Myocyte (in vitro differentiated cells): Measurements from ENCODE around the gene NACA2. TPM values are rescaled to one million over a fixed set of nuclear protein-coding genes. Genes with fewer than 3 reads are reported as not detected.
A peak's percentile ranks its signal among the peaks of the same experiment; 100 is the strongest.
"Not testable (repeated sequence)": the region's sequence is repeated elsewhere in the genome, so short reads cannot be mapped to it uniquely, and the experiment has no call there.

Experiments used
- DNase-seq: peaks from one replicate; pipeline ENCODE4 v3.0.0-alpha.2; 2012; ENCODE audit warnings: low read depth
- polyA plus RNA-seq: library from polyadenylated mRNA; unstranded; fragments of >200 nt; gene quantifications from one replicate; pipeline ENCODE4 v1.2.1, GENCODE V29; 2012; ENCODE audit warnings: missing spikeins
- total RNA-seq: library from RNA; depleted of rRNA; stranded (reverse); fragments of >200 nt; gene quantifications from 2 replicates; pipeline ENCODE4 v1.2.3, GENCODE V29; 2014

Gene NACA2
- total RNA-seq: not detected in 2 replicates
- polyA plus RNA-seq: 0.30 TPM

DNA sequence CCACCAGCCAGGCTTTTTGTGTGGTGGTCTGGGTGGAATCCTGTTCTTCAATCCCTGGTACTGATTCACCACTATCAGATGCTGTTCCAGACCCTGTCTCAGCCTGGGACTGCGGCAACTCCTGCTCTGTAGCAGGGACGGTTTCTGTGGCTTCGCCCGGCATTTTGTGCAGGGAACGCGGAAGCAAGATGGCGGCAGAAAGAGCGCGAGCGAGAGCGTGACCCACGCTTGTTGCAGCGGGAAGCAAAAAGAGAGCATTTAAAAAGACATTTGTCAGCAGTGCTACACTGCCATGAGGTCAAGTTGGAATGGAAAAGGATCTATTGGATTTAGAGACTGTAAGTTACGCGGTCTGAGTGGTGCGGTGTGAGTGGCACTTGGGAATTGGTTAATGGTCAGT, at the start of gene NACA2:
NACA2 (minus strand) TSS at position 202 of the 400 bp plus-strand sequence; CDS start at position 163, 39 bp downstream.
- no peak for DNase-seq

DNA sequence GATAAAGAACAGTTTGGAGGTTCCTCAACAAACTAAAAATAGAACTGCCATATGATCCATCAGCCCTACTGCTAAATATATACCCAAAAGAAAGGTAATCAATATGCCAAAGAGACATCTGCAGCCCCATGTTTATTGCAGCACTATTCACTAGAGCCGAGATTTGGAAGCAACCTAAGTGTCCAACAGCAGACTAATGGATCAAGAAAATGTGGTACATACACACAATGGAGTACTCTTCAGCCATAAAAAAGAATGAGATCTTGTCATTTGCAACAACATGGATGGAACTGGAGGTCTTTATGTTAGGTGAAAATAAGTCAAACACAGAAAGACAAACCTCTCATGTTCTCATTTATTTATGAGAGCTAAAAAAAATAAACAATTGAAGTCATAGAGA, 48.8 kb upstream of the NACA2 start:
- DNase-seq: no peak

DNA sequence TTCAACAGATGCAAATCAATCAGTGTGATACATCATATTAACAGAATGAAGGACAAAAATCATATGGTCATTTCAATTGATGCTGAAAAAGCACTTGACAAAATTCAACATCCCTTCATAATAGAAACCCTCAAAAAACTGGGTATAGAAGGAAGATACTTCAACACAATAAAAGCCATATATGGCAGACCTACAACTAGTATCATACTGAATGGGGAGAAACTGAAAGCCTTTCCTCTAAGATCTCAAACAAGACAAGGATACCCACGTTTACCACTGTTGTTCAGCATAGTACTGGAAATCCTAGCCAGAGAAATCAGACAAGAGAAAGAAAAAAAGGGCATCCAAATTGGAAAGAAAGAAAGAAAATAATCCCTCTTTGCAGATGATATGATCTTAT, 47.1 kb upstream of the NACA2 start:
- no peak for DNase-seq

DNA sequence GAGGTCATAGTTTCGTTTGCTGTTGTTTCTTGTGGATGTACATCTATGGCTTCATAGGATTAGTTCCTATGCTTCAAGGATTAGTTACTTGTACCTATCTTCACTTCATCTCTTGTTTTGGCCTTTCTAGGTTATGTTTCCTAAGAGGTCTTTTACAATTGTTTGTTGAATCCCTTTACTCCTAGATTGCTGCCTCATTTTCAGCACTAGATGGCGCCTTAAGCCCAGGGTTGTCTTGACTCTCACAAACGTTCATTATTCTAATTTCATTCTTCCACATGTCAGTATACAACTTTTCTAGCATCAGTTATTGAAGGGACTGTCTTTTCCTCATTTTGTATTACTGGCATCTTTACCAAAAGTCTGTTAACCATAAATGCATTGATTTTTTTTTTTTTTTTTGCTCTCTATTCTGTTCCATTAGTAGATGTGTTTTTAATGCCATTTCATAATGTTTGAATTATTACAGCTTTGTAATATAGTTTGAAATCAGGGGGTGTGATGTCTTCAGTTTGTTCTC, 45.0 kb upstream of the NACA2 start:
- peak; percentile 56 for DNase-seq

DNA sequence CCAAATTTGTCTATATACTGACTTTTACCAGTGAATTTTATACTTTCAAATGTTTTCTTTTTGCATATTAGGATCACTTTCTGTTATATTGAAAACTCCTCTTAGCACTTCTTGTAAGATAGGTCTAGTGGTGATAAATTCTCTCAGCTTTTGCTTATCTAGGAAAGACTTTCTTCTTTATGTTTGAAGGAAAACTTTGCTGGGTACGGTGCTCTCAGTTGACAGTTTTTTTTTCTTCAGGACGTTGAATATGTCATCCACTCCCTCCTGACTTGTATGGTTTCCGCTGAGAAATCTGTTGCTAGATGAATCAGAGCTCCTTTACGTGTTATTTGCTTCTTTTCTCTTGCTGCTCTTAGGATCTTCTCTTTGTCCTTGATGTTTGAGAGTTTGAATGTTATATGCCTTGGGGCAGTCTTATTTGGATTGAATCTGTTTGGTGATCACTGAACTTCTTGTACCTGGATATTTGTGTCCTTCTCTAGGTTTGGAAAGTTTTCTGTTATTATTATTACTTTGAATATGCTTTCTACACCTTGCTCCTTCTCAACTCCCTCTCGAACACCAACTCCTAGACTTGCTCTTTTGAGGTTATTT, 44.0 kb upstream of the NACA2 start:
- DNase-seq: no peak

DNA sequence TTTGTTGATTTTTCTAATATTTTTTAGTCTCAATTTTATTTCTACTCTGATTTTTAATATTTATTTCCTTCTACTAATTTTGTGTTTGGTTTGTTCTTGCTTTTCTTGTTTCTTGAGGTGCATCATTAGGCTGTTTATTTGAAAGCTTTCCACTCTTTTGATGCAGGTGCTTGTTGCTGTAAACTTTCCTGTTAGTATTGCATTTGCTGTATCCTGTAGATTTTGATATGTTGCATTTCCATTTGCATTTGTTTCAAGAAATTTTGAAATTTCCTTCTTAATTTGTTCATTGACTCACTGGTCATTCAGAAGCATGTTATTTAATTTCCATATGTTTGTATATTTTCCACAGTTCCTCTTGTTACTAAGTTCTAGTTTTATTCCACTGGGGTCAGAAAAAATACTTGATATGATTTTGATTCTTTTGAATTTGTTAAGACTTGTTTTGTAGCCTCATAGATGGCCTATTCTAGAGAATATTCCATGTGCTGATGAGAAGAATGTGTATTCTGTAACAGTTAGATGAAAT, 43.1 kb upstream of the NACA2 start:
- DNase-seq: no peak

DNA sequence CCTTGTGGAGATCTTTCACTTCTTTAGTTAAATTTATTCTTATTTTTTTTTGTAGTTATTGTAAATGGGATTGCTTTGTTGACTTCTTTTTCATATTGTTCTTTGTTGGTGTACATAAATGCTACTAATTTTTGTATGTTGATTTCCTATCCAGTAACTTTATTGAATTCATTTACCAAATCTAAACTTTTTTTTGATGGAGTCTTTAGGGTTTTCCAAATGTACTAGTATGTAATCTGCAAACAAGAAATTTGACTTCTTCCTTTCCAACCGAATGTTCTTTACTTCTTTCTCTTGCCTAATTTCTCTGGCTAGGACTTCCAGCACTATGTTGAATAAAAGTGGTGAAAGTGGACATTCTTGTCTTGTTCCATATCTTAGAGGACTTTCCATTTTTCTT, 41.8 kb upstream of the NACA2 start:
- DNase-seq: no peak

DNA sequence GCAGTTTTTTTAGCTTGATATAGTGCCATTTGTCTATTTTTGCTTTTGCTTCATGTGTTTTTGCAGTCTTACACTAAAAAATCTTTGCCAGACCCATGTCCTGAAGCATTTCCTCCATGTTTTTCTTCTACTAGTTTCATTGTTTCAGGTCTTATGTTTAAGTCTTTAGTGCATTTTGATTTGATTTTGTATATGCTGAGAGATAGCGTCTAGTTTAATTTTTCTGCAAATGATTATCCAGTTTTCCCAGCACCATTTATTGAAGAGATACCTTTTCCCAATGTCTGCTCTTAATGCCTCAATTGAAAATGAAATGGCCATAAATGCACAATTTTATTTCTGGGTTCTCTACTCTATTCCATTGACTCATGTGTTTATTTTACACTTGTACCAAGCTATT, 40.8 kb upstream of the NACA2 start:
- DNase-seq: no peak

DNA sequence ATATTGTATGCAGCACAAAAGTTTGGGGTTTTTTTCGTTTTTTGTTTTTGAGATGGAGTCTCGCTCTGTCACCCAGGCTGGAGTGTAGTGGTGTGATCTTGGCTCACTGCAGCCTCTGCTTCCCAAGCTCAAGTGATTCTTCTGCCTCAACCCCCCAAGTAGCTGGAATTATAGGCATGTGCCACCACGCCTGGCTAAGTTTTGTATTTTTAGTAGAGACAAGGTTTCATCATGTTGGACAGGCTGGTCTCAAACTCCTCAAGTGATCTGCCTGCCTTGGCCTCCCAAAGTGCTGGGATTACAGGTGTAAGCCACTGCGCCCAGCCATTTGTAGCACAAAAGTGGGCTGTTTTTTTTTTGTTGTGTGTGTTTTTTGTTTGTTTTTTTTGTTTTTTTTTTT, 37.1 kb upstream of the NACA2 start:
- DNase-seq: not testable (repeated sequence)

DNA sequence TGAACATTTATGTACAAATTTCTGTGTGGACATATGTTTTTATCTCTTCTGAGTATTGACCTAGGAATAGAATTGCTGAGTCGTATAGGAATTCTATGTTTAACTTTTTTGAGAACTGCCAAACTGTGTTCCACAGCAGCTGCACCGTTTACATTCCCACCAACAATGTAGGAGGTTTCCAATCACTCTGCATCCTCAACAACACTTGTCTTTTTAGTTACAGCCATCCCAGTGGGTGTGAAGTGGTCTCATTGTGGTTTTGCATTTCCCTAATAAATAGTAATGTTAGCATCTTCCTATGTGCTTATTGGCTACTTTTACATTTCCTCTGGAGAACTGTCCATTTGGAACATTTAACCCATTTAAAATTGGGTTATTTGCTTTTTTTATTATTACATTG, 36.6 kb upstream of the NACA2 start:
- no peak for DNase-seq

DNA sequence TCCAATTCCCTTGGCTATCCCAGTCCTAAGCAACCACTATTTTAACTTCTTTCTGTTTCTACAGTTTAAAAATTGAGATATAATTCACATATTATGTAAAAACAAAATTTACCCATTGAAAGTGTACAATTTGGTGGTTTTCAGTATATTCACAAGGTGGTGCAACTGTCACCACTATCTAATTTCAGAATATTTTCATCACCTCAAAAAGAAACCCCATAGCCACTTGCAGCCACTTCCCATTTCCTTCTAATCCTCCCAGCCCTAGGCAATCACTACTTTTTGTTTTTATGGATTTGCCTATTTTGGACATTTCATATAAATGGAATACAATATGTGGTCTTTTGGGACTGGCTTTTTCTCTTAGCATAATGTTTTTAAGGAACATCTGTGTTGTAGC, 36.1 kb upstream of the NACA2 start:
- DNase-seq: no peak

DNA sequence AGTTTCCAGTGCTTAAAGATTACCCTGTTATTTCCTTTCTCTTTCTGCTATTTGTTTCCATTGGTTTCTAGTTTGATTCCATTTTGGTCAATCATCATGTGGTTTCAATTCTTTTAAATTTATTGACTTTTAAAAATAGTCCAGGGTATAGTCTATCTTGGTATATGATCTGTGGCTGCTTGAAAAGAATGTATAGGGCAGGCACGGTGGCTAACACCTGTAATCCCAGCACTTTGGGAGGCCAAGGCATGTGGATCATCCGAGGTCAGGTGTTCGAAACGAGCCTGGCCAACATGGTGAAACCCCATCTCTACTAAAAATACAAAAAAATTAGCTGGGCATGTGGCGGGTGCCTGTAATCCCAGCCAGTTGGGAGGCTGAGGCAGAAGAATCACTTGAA, 34.5 kb upstream of the NACA2 start:
- no peak for DNase-seq

DNA sequence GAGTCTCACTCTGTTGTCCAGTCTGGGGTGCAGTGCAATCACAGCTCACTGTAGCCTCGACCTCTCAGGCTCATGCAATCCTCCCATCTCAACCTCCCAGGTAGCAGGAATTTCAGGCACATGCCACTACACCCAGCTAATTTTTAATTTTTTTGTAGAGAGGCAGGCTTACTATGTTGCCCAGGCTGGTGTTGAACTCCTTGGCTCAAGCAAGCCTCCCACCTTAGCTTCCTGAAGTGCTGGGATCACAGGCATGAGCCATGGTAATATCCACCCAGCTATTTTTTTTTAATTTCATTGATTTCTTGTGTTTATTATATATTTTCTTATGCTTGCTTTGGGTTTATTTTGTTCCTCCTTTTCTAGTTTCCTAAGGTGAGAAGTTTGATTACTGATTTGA, 33.9 kb upstream of the NACA2 start:
- no peak for DNase-seq

DNA sequence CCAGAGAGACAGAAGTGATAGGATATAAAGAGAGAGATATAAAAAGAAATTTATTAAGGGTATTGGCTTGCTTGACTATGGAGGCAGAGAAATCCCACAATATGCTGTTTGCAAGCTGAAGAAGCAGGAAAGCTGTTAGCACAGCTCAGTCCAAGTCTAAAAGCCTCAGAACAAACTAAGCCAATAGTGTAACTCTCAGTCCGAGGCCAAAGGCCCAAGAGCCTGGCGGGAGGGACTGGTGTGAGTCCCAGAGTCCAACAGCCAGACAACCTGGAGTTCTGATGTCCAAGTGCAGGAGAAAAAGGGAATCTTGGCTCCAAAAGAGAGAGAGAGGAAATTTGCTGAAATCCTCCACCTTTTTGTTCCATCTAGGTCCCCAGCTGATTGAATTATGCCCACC, 30.3 kb upstream of the NACA2 start:
- DNase-seq: no peak

DNA sequence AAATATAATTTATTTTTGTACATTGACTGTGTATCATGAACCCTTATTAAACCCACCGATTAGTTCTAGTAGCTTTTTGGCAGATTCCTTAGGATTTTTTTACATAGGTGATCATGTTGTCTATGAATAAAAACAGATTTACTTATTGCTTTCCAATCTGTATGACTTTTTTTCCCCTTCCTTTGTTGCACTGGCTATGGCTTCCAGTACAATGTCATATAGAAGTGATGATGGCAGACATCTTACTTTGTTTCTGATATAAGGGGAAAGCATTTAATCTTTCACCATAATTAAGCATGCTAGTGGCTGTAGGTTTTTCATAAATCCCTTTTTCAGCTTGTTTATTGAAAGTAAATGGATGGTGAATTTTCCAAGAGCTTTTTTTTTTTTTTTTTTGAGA, 28.9 kb upstream of the NACA2 start:
- DNase-seq: no peak

DNA sequence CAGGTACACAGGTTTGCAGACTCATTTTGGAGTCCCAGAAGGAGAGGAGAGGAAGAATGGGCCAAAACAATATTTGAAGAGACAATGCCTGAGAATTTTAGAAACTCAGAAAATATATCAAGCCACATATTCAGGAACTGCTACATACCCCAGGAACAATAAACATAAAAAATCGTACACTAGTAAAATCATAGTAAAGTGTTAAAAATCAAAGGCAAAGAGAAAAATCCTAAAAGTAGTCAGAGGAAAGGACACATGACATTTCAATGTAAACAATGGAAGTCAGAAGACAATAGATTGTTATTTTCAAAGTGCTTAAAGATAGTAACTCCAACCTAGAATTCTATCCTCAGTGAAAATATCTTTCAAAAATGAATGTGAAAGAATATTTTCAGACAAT, 28.5 kb upstream of the NACA2 start:
- no peak for DNase-seq

DNA sequence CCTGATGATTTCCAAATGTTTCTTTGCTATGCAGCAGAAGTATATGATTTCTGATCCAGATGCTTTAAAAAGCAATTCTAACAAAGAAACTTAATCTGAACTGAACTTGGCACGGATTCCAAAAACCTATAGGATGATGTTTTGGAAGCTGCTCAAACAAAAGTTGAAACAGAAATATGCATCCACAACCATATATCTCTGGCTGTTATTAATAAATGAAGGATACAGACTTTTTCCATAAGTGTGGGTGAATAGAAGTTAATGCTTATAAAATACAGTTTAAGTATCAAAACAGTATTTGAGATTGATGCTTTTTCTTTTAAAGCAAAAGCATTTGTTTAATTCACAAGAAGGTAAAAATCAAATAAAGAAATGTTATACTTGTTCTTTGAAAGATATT, 27.9 kb upstream of the NACA2 start:
- no peak for DNase-seq

DNA sequence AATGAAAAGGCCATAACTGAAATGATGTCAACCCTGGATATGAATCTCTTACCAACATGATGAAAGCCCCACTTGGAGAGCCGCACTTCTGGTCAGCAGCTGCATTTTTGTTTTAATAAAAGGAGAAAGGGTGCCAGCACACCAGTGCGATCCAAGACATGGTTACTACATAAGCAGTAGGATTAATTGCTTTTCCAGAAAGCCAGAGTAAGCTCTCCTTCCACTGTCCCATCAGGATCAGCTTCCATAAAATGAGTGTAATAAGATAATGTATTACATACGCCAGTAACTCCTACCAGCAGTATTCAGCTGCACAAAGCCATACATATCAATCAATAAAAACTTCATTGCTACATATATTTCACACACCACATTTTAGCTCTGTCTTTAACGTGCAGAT, 26.3 kb upstream of the NACA2 start:
- DNase-seq: no peak

DNA sequence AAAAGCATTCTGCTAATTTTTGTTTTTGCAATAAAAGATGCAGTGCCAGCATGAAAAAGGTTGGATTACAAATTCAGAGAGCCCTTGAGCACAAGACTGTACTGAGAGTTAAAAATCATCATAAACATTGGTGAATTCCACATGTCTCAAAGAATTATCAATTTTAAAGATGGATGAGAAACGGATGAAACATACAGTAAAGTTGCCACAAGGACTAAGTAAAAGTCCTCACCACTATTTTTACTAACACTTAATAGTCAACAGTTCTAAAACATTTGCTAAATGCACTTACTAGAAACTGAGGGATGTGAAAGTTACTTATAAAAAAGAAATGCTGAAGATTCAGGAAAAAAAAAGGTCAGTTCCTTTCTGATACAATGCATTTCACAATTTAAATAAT, 25.8 kb upstream of the NACA2 start:
- DNase-seq: no peak

DNA sequence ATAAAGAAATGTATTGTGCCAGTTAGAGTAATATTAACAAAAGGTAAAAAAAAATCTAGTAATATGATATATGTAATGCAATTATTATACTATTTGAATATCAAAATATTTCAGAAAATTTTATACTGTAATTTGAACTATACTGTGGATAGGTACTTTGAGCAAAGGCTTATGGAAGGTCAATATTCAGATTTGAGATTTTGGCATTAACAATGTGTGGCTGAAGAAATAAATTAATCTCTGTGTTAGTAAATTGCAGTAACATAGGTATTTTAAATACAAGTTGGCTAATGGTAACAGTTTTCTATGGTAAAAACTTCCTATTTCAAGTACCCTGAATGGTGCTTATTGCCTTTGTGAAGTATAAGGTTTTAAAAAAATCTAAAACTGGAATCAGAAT, 23.2 kb upstream of the NACA2 start:
- DNase-seq: no peak

DNA sequence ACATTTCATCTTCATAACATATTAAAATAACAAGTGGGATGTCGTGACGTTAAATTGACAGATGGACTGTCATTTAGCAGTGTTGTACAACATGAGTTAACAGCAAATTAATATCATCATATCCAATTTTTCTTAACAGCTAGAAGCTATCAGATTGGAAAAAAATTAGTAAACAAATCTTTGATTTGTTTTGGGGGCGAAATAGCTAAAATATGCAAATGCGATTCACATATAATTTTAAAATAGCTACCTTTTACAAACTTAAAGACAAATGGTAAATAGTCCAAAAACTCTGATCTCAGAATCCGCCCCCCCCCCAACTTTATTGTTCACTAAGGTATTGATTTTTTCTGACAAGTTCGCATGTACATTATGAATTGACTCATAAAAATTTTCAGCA, 20.3 kb upstream of the NACA2 start:
- no peak for DNase-seq

DNA sequence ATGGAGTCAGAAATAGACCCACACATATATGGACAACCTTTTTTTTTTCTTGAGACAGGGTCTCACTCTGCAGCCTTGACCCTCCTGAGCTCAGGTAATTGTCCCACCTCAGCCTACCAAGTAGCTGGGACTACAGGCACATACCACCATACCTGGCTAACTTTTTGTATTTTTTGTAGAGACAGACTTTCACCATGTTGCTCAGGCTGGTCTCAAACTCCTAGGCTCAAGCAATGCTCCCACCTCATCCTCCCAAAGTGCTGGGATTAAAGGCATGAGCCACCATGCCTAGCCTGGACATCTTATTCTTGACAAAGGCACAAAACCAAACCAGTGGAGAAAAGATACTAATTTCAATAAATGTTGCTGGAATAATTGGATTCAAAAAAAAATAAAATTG, 14.7 kb upstream of the NACA2 start:
- no peak for DNase-seq

DNA sequence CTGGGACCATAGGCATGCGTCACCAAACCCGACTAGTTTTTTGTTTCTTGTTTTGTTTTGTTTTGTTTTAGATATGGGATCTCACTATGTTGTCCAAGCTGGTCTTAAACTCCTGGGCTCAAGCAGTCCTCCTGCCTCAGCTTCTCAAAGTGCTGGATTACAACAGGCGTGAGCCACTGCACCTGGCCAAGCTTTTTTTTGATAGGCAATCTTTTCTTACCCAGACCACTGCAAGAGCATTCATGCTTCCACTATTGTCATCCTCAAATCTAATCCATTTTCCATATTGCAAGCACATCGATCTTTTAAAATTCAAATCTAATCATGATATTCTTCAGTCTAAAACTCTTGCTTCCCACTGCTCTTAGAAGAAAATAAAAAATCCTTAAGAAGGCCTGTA, 10.3 kb upstream of the NACA2 start:
- DNase-seq: no peak

DNA sequence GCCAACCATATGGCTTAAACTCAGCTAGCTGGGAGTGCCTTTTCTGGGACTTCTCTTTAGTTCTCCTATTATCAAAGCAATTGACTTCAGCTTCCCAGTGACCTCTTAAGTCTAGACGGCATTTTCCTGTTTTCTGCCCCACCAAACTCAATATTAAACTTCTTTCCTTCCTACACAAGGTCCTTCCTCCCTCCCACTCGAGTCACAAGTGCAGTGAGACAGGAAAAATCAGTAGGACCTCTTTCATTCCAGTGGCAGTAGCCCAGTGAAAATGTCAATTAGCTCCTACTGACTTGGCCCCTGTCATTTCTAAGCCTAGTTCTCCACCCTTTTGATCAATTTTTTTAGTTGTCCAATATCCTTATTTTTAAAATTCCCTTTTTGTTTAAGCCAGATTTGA, 9.6 kb upstream of the NACA2 start:
- no peak for DNase-seq
